DOHH2 (cell line): Measurements from ENCODE around the gene EBF3.

Source experiments
- CTCF ChIP-seq: fragments of 200-600 bp; sonication (generic); IDR thresholded peaks from one replicate; pipeline ENCODE4 v1.5.1; 2014; ENCODE audit warnings: antibody characterized with exemption, mild to moderate bottlenecking, low read depth, low read length; ENCODE audit not compliant: poor library complexity, severe bottlenecking
- EZH2phosphoT487 ChIP-seq: fragments of 200-600 bp; sonication (generic); IDR thresholded peaks from 2 replicates; pipeline ENCODE4 v1.6.1; 2017; ENCODE audit warnings: borderline replicate concordance, mild to moderate bottlenecking, antibody characterized with exemption, low read length, moderate library complexity, mixed read lengths

DNA sequence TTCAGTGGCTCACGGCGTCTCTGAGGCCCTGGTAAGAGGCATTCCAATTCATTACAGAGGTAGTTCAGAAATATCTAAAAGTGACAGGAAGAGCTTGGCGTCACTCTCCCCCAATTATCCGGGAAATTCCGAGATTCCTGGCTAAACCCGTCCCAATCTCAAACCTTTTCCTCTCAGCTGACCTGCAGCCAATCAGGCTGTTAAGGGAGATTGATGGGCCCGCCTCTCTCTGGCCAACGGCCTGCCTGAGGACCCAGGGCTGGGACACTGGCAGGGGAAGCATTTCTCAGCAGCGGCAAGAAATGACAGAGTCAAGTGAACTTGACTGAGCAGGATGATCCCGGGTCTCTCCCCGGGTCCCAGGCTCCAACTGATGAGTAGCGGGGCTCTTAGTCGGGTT lies 72.3 kb downstream of the EBF3 start:
- TF ChIP-seq EZH2phosphoT487 = no peak
- TF ChIP-seq CTCF = no peak
